Upper lobe of left lung (tissue), 6 donors: ENCODE measurements around the gene SORCS1. TPM values are rescaled to one million over a fixed set of nuclear protein-coding genes. Genes with fewer than 3 reads are reported as not detected.

Source experiments
- ATAC-seq, 2 donors: fragments of 200-7000 bp; cut with Tn5 transposase; one replicate each; pipeline ENCODE4 v1.9.1; 2022; ENCODE audit warnings: mild to moderate bottlenecking in 2 of 2, moderate library complexity in 2 of 2; ENCODE audit not compliant: low FRiP score in 2 of 2
- DNase-seq, 2 donors: peaks; one replicate each; pipeline ENCODE4 v3.0.0-alpha.2; 2019 to 2020
- H3K27ac ChIP-seq, 4 donors: fragments of 200-600 bp; sonication (generic); one replicate each; pipeline ENCODE4 v1.5.1; 2016 to 2019
- H3K27me3 ChIP-seq, 4 donors: fragments of 200-600 bp; sonication (generic); one replicate each; pipeline ENCODE4 v1.5.1; 2017 to 2019
- H3K36me3 ChIP-seq, 4 donors: fragments of 200-600 bp; sonication (generic); one replicate each; pipeline ENCODE4 v1.5.1; 2016 to 2019
- H3K4me1 ChIP-seq, 4 donors: fragments of 200-600 bp; sonication (generic); one replicate each; pipeline ENCODE4 v1.5.1; 2018 to 2019
- H3K4me3 ChIP-seq, 4 donors: fragments of 200-600 bp; sonication (generic); one replicate each; pipeline ENCODE4 v1.5.1; 2017 to 2019; ENCODE audit warnings: mild to moderate bottlenecking in 2 of 4, moderate library complexity in 1 of 4
- H3K9me3 ChIP-seq, 4 donors: fragments of 200-600 bp; sonication (generic); one replicate each; pipeline ENCODE4 v1.5.1; 2018 to 2019
- EP300 ChIP-seq, 4 donors: sonication (generic); formaldehyde crosslinking; IDR thresholded peaks; one replicate each; pipeline ENCODE4 v1.5.1; 2017; ENCODE audit warnings: antibody characterized with exemption in 4 of 4, control low read depth in 2 of 4
- POLR2A ChIP-seq, 4 donors: fragments of 450-650 bp; IDR thresholded peaks; one replicate each; pipeline ENCODE4 v1.5.1; 2016 to 2017; ENCODE audit warnings: antibody characterized with exemption in 4 of 4, mild to moderate bottlenecking in 2 of 4
- POLR2AphosphoS5 ChIP-seq, 2 donors: sonication (generic); formaldehyde crosslinking; IDR thresholded peaks; one replicate each; pipeline ENCODE4 v1.5.1; 2017; ENCODE audit warnings: antibody characterized with exemption in 2 of 2
- WGBS, 2 donors: methylation state at CpG; one replicate each; pipeline ENCODE4 v1.1.5; 2017 to 2018; 5-methylcytosine and 5-hydroxymethylcytosine counted together
- total RNA-seq, 6 donors: library from RNA; depleted of rRNA in 4 of 6; stranded (reverse); fragments of >200 nt in 4 of 6; gene quantifications; one replicate each; pipeline versions ENCODE4 v1.1.0 to v1.2.1, GENCODE V29; 2016 to 2021
- TF ChIP-seq, protein P1 (sequence below), 6 experiments: fragments of 450-650 bp in 4 of 6; fragments of 200-600 bp in 2 of 6; sonication (generic) in 2 of 6; IDR thresholded peaks; one replicate each; pipeline ENCODE4 v1.5.1; 2016 to 2019; ENCODE audit warnings: antibody characterized with exemption in 6 of 6
- donor health status: DM: no; HTN: no; CAD: no; lungs with moderate emphysema.
- donor health status: DM: no; HTN: yes; CAD: no; lungs with severe emphysema.

Gene SORCS1
- total RNA-seq, 6 donors from 2014 or later = 0.10 to 0.77 (median 0.10) TPM; not detected in 3

DNA sequence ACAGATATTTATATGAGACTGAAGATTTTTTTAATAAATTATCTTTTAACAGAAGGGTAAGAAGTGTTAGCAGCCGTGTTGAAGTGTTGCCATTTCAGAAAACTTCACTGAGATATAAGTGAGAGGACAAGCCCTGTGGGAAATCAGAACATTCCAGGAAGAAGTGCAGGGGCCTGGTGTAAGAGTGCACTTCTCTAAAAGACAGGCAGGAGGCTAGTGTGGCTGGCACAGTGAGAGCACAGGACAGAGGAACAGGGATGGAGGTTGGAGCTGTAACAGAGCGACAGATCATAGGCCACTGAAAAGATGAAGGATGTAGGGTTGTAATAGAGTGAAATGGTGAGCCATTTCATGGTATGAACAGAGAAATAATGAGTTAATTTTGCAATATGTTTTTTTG is 608.9 kb downstream of the SORCS1 start:
- ATAC-seq (no peak), DNase-seq (no peak)
- no peaks in the 10 kb centered on the region for H3K36me3 ChIP-seq
- H3K9me3 ChIP-seq = no peaks in the 10 kb centered on the region
- H3K27me3 ChIP-seq = no peaks in the 10 kb centered on the region
- no peak overlapping the region for H3K27ac ChIP-seq
- H3K4me3 ChIP-seq = no peak overlapping the region
- 67 to 69% methylated on average over 2 of the region's 2 CpGs for WGBS, 2 donors
- TF ChIP-seq, protein P1, sequence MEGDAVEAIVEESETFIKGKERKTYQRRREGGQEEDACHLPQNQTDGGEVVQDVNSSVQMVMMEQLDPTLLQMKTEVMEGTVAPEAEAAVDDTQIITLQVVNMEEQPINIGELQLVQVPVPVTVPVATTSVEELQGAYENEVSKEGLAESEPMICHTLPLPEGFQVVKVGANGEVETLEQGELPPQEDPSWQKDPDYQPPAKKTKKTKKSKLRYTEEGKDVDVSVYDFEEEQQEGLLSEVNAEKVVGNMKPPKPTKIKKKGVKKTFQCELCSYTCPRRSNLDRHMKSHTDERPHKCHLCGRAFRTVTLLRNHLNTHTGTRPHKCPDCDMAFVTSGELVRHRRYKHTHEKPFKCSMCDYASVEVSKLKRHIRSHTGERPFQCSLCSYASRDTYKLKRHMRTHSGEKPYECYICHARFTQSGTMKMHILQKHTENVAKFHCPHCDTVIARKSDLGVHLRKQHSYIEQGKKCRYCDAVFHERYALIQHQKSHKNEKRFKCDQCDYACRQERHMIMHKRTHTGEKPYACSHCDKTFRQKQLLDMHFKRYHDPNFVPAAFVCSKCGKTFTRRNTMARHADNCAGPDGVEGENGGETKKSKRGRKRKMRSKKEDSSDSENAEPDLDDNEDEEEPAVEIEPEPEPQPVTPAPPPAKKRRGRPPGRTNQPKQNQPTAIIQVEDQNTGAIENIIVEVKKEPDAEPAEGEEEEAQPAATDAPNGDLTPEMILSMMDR (IDR thresholded peaks at IDR 0.05) = no peak
- TF ChIP-seq POLR2AphosphoS5 (IDR thresholded peaks at IDR 0.05) = no peak
- TF ChIP-seq POLR2A (IDR thresholded peaks at IDR 0.05) = no peak
- no peak for TF ChIP-seq EP300 (IDR thresholded peaks at IDR 0.05)
- H3K4me1 ChIP-seq = no peaks in the 10 kb centered on the region

DNA sequence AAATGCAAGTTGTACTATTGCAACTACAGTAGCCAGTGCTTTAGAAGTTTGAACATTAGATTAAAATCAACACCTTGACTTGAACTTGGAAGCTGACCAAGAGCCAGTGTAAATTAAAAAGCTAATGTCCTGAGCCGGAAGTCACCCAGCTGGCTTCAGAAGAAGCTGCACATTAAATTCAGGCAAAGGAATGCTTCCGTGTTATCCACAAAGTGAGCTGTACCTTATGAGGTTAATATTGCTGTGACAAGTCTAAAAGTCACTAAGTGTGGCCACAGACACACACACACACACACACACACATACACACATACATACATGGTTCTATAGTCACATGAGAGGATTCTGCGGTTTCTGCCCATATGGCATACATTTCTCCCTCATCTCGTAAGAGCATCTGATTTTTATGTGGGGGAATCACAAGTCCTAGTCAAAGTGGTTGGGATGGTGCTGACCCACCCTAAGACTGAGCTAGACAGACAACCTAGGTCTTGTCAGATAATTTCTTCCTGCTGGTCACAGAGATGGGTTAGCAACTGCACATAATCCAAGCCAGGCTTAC is 612.9 kb downstream of the SORCS1 start:
- DNase-seq (no peak), ATAC-seq (no peak)
- H3K27me3 ChIP-seq = no peaks in the 10 kb centered on the region
- H3K27ac ChIP-seq = no peak overlapping the region
- no peaks in the 10 kb centered on the region for H3K36me3 ChIP-seq
- H3K4me3 ChIP-seq = no peak overlapping the region
- H3K4me1 ChIP-seq = no peaks in the 10 kb centered on the region
- TF ChIP-seq POLR2AphosphoS5 (IDR thresholded peaks at IDR 0.05) = no peak
- TF ChIP-seq, protein P1 (IDR thresholded peaks at IDR 0.05) = no peak
- TF ChIP-seq EP300 (IDR thresholded peaks at IDR 0.05) = no peak
- TF ChIP-seq POLR2A (IDR thresholded peaks at IDR 0.05) = no peak
- WGBS, 2 donors = 58 to 63% methylated on average over 4 of the region's 4 CpGs
- H3K9me3 ChIP-seq = no peaks in the 10 kb centered on the region

DNA sequence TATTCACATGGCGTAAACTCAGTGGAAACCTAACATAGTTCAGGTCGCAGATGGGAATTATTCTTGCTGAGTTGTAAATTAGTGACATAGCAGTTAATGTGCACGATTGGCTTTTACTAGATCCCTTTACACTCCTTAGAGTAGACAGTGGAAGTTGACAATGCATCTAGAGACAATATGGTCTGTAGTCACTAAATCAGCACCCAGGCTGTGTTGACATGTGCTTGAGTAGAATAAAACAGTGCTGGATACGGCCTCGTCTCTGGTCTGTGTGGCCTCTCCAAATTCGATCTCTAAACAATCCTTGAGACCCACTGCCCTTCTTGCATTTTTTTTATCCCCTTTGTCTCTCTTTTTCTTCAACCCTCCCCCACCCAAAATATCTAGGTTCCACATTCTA is 615.7 kb downstream of the SORCS1 start:
- WGBS, 2 donors = 69 to 75% methylated on average over 6 of the region's 6 CpGs

DNA sequence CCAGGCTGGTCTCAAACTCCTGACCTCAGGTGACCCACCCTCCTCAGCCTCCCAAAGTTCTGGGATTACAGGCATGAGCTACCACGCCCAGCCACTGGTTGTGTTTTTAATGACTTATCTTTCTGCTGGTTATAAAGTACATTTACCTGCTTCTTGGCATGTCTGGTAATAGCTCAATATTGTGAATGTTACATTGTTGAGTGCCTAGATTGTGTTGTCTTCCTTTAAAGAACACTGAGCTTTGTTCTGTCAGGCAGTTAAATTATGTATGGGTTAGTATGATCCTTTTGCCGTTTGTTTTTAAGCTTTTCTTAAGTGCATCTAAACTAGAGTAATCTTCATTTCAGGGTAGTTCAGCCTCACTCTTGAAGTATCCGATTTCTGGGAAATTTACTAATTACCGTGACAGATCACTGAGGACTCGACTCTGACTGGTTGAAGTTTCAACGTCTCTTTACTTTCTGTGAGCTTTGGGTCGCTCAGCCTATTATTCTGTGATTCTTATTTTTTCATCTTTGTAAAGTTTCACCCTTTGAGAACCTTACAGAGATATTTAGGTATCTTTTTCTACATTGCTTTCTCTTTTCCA is 617.4 kb downstream of the SORCS1 start:
- Histone ChIP-seq H3K9me3 (no peaks in the 10 kb centered on the region), H3K36me3 (no peaks in the 10 kb centered on the region), H3K4me1 (no peaks in the 10 kb centered on the region), H3K27me3 (no peaks in the 10 kb centered on the region), H3K27ac (no peak overlapping the region), H3K4me3 (no peak overlapping the region)
- no peak for DNase-seq
- TF ChIP-seq EP300 (IDR thresholded peaks at IDR 0.05) = no peak
- no peak for ATAC-seq
- WGBS, 2 donors = 85 to 90% methylated on average over 7 of the region's 7 CpGs

More for the DNA sequence above, 615.7 kb downstream of the SORCS1 start:
- Histone ChIP-seq H3K27ac (no peak overlapping the region), H3K4me1 (no peaks in the 10 kb centered on the region), H3K27me3 (no peaks in the 10 kb centered on the region), H3K4me3 (no peak overlapping the region), H3K36me3 (no peaks in the 10 kb centered on the region), H3K9me3 (no peaks in the 10 kb centered on the region)
- no peak for DNase-seq
- no peak for TF ChIP-seq POLR2AphosphoS5 (IDR thresholded peaks at IDR 0.05)
- TF ChIP-seq, protein P1 (IDR thresholded peaks at IDR 0.05) = no peak
- no peak for TF ChIP-seq POLR2A (IDR thresholded peaks at IDR 0.05)
- TF ChIP-seq EP300 (IDR thresholded peaks at IDR 0.05) = no peak
- ATAC-seq = no peak

DNA sequence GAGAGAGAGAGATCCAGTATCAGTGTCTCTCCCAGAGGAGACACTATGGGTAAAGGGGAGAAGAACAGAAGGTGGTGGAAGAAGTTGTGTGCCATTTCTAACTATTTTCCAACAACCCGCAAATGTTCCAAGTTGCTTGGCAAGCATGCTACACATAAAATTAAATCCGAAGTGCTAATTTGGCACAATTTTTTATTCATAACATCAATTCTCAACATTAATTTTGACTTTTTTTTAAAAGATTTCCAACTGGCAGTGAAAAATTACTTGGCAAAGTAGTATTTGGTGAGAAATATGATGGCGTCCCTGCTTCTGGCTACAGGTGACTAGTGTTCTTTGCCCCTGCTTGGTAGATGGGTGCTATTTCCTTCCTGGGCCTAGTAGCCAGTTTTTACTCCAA is 622.0 kb downstream of the SORCS1 start:
- Histone ChIP-seq H3K4me3 (no peak overlapping the region), H3K27me3 (no peaks in the 10 kb centered on the region), H3K27ac (no peak overlapping the region), H3K9me3 (no peaks in the 10 kb centered on the region), H3K36me3 (no peaks in the 10 kb centered on the region), H3K4me1 (no peaks in the 10 kb centered on the region)
- no peak for ATAC-seq
- DNase-seq = no peak
- TF ChIP-seq POLR2A (IDR thresholded peaks at IDR 0.05) (no peak), EP300 (IDR thresholded peaks at IDR 0.05) (no peak), POLR2AphosphoS5 (IDR thresholded peaks at IDR 0.05) (no peak)
- TF ChIP-seq, protein P1 (IDR thresholded peaks at IDR 0.05) = no peak
- 87 to 95% methylated on average over 3 of the region's 3 CpGs for WGBS, 2 donors
